C4-2B (cell line): Measurements from ENCODE around the gene UBL5.

Experiments used
- ZFX ChIP-seq: fragments of 450-650 bp; IDR thresholded peaks from 2 replicates; pipeline ENCODE4 v1.6.1; 2017
- TF ChIP-seq, protein P1 (sequence below): fragments of 450-650 bp; conservative IDR thresholded peaks from 2 replicates; pipeline ENCODE4 v1.5.1; 2017; ENCODE audit warnings: mild to moderate bottlenecking

DNA sequence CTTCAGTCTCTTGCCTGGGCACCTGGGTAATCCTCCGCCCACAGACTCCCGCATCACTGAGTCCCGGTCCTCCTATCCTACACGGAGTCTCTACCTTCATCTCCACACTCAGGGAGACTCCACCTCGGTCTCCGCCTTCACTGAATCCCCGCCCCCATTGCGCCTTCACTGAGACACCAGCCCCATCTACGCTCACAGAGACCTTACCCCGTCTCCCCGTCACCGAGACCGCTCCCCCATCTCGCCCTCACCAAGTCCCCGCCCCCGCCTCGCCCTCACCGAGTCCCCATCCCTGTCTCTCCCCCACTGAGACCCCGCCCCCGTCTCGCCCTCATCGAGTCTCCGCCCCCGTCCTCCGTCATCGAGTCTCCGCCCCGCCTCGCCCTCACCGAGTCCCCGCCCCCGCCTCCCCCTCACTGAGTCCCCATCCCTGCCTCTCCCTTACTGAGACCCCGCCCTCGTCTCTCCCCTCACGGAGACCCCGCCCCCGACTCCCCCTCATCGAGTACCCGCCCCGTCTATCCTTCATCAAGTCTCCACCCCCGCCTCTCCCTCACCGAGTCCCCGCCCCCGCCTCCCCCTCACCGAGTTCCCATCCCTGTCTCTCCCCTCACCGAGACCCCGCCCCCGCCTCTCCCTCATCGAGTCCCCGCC lies 36.0 kb upstream of the UBL5 start:
- TF ChIP-seq, protein P1, sequence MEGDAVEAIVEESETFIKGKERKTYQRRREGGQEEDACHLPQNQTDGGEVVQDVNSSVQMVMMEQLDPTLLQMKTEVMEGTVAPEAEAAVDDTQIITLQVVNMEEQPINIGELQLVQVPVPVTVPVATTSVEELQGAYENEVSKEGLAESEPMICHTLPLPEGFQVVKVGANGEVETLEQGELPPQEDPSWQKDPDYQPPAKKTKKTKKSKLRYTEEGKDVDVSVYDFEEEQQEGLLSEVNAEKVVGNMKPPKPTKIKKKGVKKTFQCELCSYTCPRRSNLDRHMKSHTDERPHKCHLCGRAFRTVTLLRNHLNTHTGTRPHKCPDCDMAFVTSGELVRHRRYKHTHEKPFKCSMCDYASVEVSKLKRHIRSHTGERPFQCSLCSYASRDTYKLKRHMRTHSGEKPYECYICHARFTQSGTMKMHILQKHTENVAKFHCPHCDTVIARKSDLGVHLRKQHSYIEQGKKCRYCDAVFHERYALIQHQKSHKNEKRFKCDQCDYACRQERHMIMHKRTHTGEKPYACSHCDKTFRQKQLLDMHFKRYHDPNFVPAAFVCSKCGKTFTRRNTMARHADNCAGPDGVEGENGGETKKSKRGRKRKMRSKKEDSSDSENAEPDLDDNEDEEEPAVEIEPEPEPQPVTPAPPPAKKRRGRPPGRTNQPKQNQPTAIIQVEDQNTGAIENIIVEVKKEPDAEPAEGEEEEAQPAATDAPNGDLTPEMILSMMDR: no peak
- no peak for TF ChIP-seq ZFX
